ENCODE results near the gene UBASH3A.
"Not testable (repeated sequence)": the region's sequence is repeated elsewhere in the genome, so short reads cannot be mapped to it uniquely, and the experiment has no call there.

The UBASH3A gene

GRCh38 chr21:42390193-42390592 is 13.5 kb upstream of the UBASH3A start:
- DNase-seq (ENCODE audit: low read depth in 4 of 4, low spot score in 1 of 4) = no peak

- no peak for DNase-seq (ENCODE audit: low read depth in 4 of 4, low spot score in 1 of 4)
Observed at GRCh38 chr21:42390696-42391095, 13.0 kb upstream of the UBASH3A start.

- DNase-seq (ENCODE audit: low read depth in 4 of 4, low spot score in 1 of 4) = no peak
Observed at GRCh38 chr21:42391297-42391696, 12.4 kb upstream of the UBASH3A start.

GRCh38 chr21:42392731-42393442 is 10.8 kb upstream of the UBASH3A start:
- DNase-seq (ENCODE audit: low read depth in 4 of 4, low spot score in 1 of 4) = no peak

- DNase-seq (ENCODE audit: low read depth in 4 of 4, low spot score in 1 of 4) = no peak
Observed at GRCh38 chr21:42393443-42393950, 10.2 kb upstream of the UBASH3A start.

- no peak for DNase-seq (ENCODE audit: low read depth in 4 of 4, low spot score in 1 of 4)
Observed at GRCh38 chr21:42395302-42395701, 8.4 kb upstream of the UBASH3A start.

GRCh38 chr21:42395905-42396651 is 7.6 kb upstream of the UBASH3A start, which contains the start of gene TMPRSS3:
Gene TMPRSS3, minus strand, starts transcription at chr21:42396052. Its CDS starts 635 bp downstream, at chr21:42395417.
- DNase-seq (ENCODE audit: low read depth in 4 of 4, low spot score in 1 of 4) = no peak

- DNase-seq (ENCODE audit: low read depth in 4 of 4, low spot score in 1 of 4) = no peak
Observed at GRCh38 chr21:42396799-42397745, 6.6 kb upstream of the UBASH3A start.

- DNase-seq (ENCODE audit: low read depth in 4 of 4, low spot score in 1 of 4) = no peak
Observed at GRCh38 chr21:42397746-42398394, 5.8 kb upstream of the UBASH3A start.

GRCh38 chr21:42398436-42399028 is 5.2 kb upstream of the UBASH3A start:
- no peak for DNase-seq (ENCODE audit: low read depth in 4 of 4, low spot score in 1 of 4)

GRCh38 chr21:42400525-42400924 is 3.2 kb upstream of the UBASH3A start:
- DNase-seq (ENCODE audit: low read depth in 4 of 4, low spot score in 1 of 4) = no peak

GRCh38 chr21:42401154-42401553 is 2.5 kb upstream of the UBASH3A start:
- DNase-seq (ENCODE audit: low read depth in 4 of 4, low spot score in 1 of 4) = no peak

- no peak for DNase-seq (ENCODE audit: low read depth in 4 of 4, low spot score in 1 of 4)
Observed at GRCh38 chr21:42401820-42402251, 1.9 kb upstream of the UBASH3A start.

GRCh38 chr21:42404539-42404938 is 837 bp downstream of the UBASH3A start:
- no peak for DNase-seq (ENCODE audit: low read depth in 4 of 4, low spot score in 1 of 4)

- DNase-seq (ENCODE audit: low read depth in 4 of 4, low spot score in 1 of 4) = no peak
Observed at GRCh38 chr21:42405064-42406013, 1.6 kb downstream of the UBASH3A start.

GRCh38 chr21:42406201-42406621 is 2.5 kb downstream of the UBASH3A start:
- peak in 1 of 4 experiments; percentile 54 for DNase-seq (ENCODE audit: low read depth in 4 of 4, low spot score in 1 of 4)

GRCh38 chr21:42406866-42407265 is 3.2 kb downstream of the UBASH3A start:
- DNase-seq (ENCODE audit: low read depth in 4 of 4, low spot score in 1 of 4) = no peak

- DNase-seq (ENCODE audit: low read depth in 4 of 4, low spot score in 1 of 4) = no peak
Observed at GRCh38 chr21:42407476-42407875, 3.8 kb downstream of the UBASH3A start.

GRCh38 chr21:42408718-42409117 is 5.0 kb downstream of the UBASH3A start:
- not testable (repeated sequence) for DNase-seq (ENCODE audit: low read depth in 4 of 4, low spot score in 1 of 4)
